CD1c-positive myeloid dendritic cell (primary cell): Measurements from ENCODE around the gene ZACN.

ENCODE experiments used
- DNase-seq: peaks from one replicate; pipeline ENCODE4 v3.0.0-alpha.2; 2016; ENCODE audit errors: extremely low spot score

ZACN gene

DNA sequence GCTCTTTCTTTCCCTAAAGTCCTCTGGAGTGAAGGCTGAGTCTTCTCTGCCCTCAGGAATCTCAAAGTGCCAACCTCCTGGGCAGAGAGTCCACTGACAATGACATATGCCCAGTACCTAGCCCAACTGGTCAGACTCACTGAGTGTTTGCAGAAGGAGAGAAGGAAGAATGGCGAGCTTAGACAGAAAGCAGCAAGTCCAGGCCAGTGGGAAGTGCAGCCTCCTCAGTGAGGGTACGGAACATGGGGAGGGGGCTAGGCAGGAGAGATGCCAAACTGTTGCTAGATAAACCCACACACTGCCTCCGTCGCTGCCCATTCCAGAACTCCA lies 23.9 kb downstream of the ZACN start:
- DNase-seq, result no peak

DNA sequence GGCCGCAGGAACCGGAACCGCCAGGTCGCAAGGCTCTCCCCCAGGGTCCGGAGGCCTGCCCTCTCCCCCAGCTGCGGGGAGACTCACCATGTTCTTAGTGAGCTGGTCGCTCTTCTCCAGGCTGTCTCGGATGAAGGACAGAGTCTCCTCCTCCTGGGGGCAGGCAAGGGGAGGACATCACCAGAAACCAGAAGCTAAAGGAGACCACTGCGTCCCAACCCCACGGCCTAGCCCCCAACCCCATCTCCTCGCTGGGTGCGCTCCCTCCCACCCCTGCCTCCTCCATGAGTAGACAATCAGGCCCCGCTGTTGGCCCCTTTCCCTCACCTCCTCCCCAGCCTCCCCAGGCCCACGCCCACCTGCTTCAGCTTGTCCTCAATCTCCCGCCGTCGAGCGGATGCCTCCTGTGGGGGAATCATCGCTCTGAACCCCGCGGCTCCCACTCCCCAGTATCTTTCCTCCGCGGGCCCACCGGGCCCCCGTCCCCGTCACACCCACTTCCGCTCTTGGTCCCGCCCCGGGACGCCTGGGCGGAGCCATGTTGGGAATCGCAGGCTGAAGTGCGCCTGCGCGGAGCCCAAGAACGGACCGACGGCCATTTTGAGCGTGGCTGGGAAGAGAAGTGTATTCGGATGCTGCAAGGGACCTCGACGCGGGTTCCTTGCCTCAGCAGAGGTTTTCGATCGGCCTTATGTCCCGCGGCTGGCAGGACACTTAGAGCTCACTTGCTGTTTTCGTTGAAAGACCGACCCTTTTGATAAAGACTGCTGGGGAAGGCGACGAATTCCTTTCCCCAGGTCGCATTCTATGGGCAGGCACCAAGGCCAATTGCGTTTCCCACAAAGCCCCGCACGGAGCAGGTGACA lies 24.5 kb downstream of the ZACN start, which contains the start of gene EXOC7:
EXOC7 (minus strand) TSS at position 514 of the 866 bp plus-strand sequence; CDS start at position 419, 95 bp downstream.
- DNase-seq, result peak; percentile 98

DNA sequence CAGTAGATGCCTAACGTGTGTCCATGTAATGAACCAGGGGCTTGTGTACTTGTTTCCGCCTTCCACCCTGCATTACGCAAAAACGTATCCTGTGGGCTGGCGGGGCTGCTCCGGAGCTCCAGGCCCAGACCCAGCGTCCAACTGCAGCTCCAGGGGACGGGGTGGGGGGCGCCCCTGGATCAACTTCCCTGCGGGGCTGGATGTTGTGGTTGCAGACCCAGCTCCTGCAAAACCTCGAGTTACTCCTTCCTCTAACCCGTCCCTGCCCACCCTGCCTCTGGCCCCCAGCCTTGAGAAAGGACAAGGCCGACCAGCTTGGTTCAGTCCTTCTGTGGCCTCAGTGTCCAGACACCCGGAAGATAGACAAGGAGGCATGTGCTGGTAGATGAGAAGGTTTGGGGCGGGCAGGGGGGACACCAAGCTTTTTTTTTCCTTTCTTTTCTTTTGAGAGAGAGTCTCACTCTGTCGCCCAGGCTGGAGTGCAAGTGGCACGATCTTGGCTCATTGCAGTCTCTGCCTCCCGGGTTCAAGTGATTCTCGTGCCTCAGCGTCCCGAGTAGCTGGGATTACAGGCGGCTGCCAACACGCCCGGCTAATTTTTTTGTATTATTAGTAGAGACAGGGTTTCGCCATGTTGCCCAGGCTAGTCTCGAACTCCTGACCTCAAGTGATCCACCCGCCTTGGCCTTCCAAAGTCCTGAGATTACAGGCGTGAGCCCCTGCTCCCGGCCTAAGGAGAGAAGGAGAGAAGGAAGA lies 25.3 kb downstream of the ZACN start:
- DNase-seq, result no peak

DNA sequence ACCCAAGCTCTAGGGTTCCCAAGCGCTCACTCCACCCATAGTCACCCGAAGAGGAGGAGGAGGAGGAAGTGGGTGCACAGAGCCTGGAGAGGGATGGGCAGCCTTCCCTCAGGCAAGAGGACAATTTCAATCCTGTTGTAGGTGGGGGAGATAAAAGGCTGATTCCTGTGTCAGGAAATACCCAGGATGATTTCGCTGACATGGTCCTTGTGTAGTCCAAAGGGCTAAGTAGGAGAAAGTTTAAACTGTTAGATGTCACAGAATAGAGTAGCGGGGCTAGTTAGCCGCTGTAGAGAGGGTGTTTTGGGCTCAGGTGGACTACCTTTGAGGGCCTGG lies 25.9 kb downstream of the ZACN start:
- DNase-seq, result no peak

GRCh38 chr17:76106703-76107102 lies 27.7 kb downstream of the ZACN start:
- DNase-seq, result no peak

DNA sequence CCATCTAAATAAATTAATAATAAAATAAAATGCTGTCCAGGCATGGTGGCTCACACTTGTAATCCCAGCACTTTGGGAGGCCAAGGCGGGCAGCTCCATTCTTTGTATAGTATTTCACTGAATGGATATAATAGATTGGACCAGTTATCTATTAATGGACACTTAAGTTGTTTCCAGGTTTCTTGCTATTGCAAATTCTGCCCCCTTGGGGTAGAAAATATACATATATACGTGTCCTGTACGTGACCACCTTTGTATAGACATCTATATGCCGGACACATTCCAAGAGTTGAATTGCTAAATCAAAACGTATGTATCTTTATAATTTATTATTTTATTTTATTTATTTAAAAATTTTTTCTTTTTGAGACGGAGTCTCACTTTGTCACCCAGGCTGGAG lies 28.5 kb downstream of the ZACN start:
- peak; percentile 20 for DNase-seq

GRCh38 chr17:76111956-76112355 lies 33.0 kb downstream of the ZACN start:
- no peak for DNase-seq

DNA sequence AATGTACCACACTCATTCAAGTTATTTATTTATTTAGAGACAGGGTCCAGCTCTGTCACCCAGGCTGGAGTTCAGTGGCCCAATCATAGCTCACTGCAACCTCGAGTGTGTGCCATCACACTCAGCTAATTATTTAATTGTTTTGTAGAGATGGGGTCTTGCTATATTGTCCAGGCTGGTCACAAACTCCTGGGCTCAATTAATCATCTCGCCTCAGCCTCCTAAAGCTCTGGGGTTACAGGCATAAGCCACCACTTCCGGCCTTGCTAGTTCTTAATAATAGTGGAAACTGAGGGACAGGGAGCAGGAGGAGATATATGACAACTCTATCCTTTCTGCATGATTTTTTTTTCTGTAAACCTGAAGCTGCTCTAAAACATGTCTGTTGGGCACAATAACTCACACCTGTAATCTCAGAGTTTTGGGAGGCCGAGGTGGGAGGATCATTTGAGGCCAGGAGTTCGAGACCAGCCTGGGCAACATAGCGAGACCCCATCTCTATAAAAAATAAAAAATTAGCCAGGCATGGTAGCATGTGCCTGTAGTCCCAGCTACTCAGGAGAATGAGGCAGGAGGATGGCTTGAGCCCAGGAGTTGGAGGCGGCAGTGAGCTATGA lies 36.3 kb downstream of the ZACN start:
- no peak for DNase-seq

GRCh38 chr17:76119409-76120371 lies 40.7 kb downstream of the ZACN start:
- no peak for DNase-seq

DNA sequence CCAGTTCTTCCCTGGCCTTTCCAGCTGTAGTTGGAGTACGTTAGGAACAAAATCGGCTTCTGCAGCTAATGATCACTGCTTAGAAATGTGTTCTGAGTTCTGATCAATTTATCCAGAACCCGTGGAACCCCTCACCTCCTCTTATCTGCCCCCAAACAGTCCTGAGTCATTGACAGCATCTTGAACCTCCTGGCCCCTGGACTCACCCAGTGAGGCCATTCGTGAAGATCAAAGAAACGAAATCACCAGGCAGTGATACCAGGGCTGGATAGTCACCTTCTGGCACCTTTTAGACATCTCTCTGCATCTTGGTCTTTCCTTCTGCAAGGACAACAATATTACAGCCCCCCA lies 41.7 kb downstream of the ZACN start:
- no peak for DNase-seq

GRCh38 chr17:76121932-76122430 lies 43.0 kb downstream of the ZACN start:
- no peak for DNase-seq

GRCh38 chr17:76122431-76123190 lies 43.6 kb downstream of the ZACN start:
- no peak for DNase-seq

DNA sequence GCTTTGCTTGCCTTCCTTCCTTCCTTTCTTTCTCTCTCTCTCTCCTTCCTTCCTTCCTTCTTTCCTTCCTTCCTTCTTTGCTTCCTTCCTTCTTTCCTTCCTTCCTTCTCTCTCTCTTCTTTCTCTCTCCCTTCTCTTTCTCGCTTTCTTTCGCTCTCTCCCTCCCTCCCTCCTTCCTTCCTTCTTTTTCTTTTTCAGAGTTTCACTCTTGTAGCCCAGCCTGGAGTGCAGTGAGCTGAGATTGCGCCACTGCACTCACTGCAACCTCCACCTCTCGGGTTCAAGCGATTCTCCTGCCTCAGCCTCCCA lies 44.2 kb downstream of the ZACN start:
- no peak for DNase-seq

GRCh38 chr17:76123749-76124581 lies 45.0 kb downstream of the ZACN start:
- DNase-seq, result no peak

DNA sequence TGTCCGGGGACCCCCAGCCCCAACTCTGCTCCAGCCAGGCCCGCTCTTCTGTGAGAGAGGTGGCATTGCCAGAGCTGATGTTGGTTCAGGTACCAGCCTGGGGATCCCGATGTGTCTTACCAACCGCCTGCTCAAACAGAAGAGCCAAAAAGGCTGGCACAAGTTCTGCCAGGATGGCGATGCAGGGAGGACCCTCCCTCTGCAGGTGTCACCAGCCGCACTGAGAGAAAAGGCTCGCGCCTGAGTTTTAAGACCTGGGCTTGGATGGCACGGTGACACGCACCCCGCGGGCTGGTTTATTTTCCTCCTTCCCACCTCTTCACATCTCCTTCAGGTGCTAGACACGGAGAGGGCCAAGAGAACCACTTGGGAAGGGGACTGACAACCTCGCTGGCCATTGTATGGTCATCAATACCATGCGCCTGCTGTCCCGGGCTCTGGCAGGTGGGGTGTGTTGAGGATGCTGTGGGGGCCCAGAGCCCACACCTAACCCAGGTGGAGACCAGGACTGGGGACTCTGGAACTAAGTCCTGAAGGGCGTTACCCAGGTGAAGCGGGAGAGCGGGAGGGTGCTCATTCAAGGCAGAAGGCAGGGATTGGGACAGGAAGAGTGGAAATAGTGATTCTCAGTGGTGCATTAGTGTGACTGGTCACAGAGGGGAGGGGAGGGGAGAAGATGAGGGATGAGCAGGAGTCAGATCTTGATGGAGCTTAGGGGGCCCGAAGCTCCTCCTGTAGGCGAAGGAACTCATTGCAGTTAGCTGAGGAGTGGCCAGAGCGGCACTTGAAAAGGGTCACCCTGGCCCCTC lies 45.8 kb downstream of the ZACN start:
- no peak for DNase-seq

DNA sequence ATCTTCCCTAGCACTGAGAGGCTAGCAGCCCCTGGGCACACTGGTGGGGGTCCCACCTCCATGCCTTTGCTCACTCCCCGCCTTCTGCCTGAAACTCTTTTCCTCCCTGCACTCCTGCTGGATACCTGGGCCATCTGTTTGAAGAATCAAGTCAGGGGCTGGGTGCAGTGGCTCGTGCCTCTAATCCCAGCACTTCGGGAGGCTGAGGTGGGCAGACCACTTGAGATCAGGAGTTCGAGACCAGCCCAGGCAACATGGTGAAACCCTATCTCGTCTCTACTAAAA lies 46.4 kb downstream of the ZACN start:
- no peak for DNase-seq

GRCh38 chr17:76125922-76126321 lies 46.9 kb downstream of the ZACN start:
- no peak for DNase-seq

- DNase-seq, result no peak
These were observed 51.5 kb downstream of the ZACN start for GRCh38 chr17:76130473-76130872.

DNA sequence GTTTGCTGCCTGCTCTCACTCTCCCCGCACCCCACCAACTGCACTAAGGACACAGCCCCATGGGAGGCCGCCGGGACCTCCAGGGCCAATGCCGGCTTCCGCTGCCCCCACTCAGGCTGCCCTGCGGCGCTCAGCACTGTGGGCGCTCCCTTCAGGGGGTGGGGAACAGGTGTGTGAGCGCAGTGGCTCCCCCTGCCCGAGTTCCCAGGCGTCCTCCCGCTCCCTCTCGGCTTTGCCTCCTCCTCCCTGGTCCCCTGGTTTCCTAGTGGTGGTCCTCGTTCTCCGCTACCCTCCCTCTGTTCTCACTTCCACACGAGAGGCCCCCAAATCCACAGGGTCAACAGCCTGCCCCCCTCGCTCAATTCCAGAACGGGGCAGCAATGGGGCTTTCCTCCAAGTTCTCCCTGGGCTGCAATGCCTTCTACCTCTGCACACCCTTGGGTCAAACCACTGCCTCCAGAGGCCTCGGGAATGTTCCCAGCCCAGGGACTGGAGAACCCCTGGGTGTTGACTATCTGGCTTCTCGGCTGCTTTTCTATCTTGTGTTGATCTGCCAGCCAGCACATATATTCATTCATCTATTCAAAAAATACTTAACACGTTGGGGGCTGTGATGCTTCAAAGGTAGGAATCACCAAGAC lies 52.2 kb downstream of the ZACN start:
- DNase-seq, result no peak
